ENCODE measurements around the gene B3GNT2. TPM values are rescaled to one million over a fixed set of nuclear protein-coding genes. Genes with fewer than 3 reads are reported as not detected.
"Not testable (repeated sequence)": the region's sequence is repeated elsewhere in the genome, so short reads cannot be mapped to it uniquely, and the experiment has no call there.

Gene B3GNT2
- polyA plus RNA-seq (ENCODE audit: insufficient read length in 4 of 4) = 10 to 100 TPM; 35.0 to 41.2 (median 39.0) TPM

GRCh38 chr2:62195421-62196277, at the start of gene B3GNT2:
Gene B3GNT2, plus strand, starts transcription at chr2:62196115. Its CDS starts 26,106 bp downstream, at chr2:62222221.
- DNase-seq (ENCODE audit: low read depth in 4 of 4, low spot score in 3 of 4) = peak; percentile 47 to 67 (median 58)

GRCh38 chr2:62146790-62147189, 49.1 kb upstream of the B3GNT2 start:
- not testable (repeated sequence) for DNase-seq (ENCODE audit: low read depth in 4 of 4, low spot score in 3 of 4)

- DNase-seq (ENCODE audit: low read depth in 4 of 4, low spot score in 3 of 4) = no peak
These were observed 48.2 kb upstream of the B3GNT2 start for GRCh38 chr2:62147610-62148301.

- DNase-seq (ENCODE audit: low read depth in 4 of 4, low spot score in 3 of 4) = no peak
These were observed 46.2 kb upstream of the B3GNT2 start for GRCh38 chr2:62149708-62150107.

GRCh38 chr2:62150597-62151305, 45.2 kb upstream of the B3GNT2 start:
- DNase-seq (ENCODE audit: low read depth in 4 of 4, low spot score in 3 of 4) = no peak

GRCh38 chr2:62151306-62151638, 44.6 kb upstream of the B3GNT2 start:
- DNase-seq (ENCODE audit: low read depth in 4 of 4, low spot score in 3 of 4) = no peak

GRCh38 chr2:62152000-62152399, 43.9 kb upstream of the B3GNT2 start:
- no peak for DNase-seq (ENCODE audit: low read depth in 4 of 4, low spot score in 3 of 4)

- DNase-seq (ENCODE audit: low read depth in 4 of 4, low spot score in 3 of 4) = no peak
These were observed 38.9 kb upstream of the B3GNT2 start for GRCh38 chr2:62156861-62157496.

GRCh38 chr2:62158444-62159121, 37.3 kb upstream of the B3GNT2 start:
- DNase-seq (ENCODE audit: low read depth in 4 of 4, low spot score in 3 of 4) = no peak

- DNase-seq (ENCODE audit: low read depth in 4 of 4, low spot score in 3 of 4) = not testable (repeated sequence)
These were observed 35.2 kb upstream of the B3GNT2 start for GRCh38 chr2:62160691-62161090.

GRCh38 chr2:62163106-62163831, 32.6 kb upstream of the B3GNT2 start:
- DNase-seq (ENCODE audit: low read depth in 4 of 4, low spot score in 3 of 4) = no peak

GRCh38 chr2:62163834-62164233, 32.1 kb upstream of the B3GNT2 start:
- no peak for DNase-seq (ENCODE audit: low read depth in 4 of 4, low spot score in 3 of 4)

GRCh38 chr2:62175728-62176127, 20.2 kb upstream of the B3GNT2 start:
- DNase-seq (ENCODE audit: low read depth in 4 of 4, low spot score in 3 of 4) = no peak

- DNase-seq (ENCODE audit: low read depth in 4 of 4, low spot score in 3 of 4) = no peak
These were observed 19.1 kb upstream of the B3GNT2 start for GRCh38 chr2:62176801-62177200.

- DNase-seq (ENCODE audit: low read depth in 4 of 4, low spot score in 3 of 4) = no peak
These were observed 18.4 kb upstream of the B3GNT2 start for GRCh38 chr2:62177392-62178049.

- no peak for DNase-seq (ENCODE audit: low read depth in 4 of 4, low spot score in 3 of 4)
These were observed 17.1 kb upstream of the B3GNT2 start for GRCh38 chr2:62178741-62179271.

- no peak for DNase-seq (ENCODE audit: low read depth in 4 of 4, low spot score in 3 of 4)
These were observed 14.9 kb upstream of the B3GNT2 start for GRCh38 chr2:62180975-62181374.

- DNase-seq (ENCODE audit: low read depth in 4 of 4, low spot score in 3 of 4) = no peak
These were observed 14.1 kb upstream of the B3GNT2 start for GRCh38 chr2:62181843-62182242.
